ENCODE results near the gene EPB41L2. TPM values are rescaled to one million over a fixed set of nuclear protein-coding genes. Genes with fewer than 3 reads are reported as not detected.
"Not testable (repeated sequence)": the region's sequence is repeated elsewhere in the genome, so short reads cannot be mapped to it uniquely, and the experiment has no call there.

EPB41L2 gene
- total RNA-seq, 4 donors from 2014 or later, result 60.1 to 87.2 (median 67.4) TPM

- WGBS, result 92% methylated on average over 3 of the region's 3 CpGs
- Histone ChIP-seq H3K27ac (replicated peaks in 1 of 4) (no peak overlapping the region), H3K27me3 (no peaks in the 10 kb centered on the region), H3K4me3 (no peak overlapping the region), H3K4me1 (peaks cover 0 to 6% (median 0%) of the 10 kb centered on the region in 4 donors), H3K36me3 (peaks cover 0 to 12% (median 4%) of the 10 kb centered on the region in 4 donors), H3K9me3 (no peaks in the 10 kb centered on the region)
- TF ChIP-seq CTCF (IDR thresholded peaks at IDR 0.05) (no peak), EP300 (IDR thresholded peaks at IDR 0.05) (no peak), POLR2A (IDR thresholded peaks at IDR 0.05; ENCODE audit: low read depth) (no peak), POLR2AphosphoS5 (IDR thresholded peaks at IDR 0.05) (no peak)
- intact Hi-C loops (cut with DNase I), result no loop called here
- no peak for DNase-seq (ENCODE audit: extremely low spot score)
Measured at GRCh38 chr6:130922922-130923321, 140.1 kb downstream of the EPB41L2 start.

- no peak for DNase-seq (ENCODE audit: extremely low spot score)
- no peaks in the 10 kb centered on the region for H3K9me3 ChIP-seq
- TF ChIP-seq POLR2A (IDR thresholded peaks at IDR 0.05; ENCODE audit: low read depth), result no peak
- TF ChIP-seq POLR2AphosphoS5 (IDR thresholded peaks at IDR 0.05), result no peak
- TF ChIP-seq EP300 (IDR thresholded peaks at IDR 0.05), result no peak
- TF ChIP-seq CTCF (IDR thresholded peaks at IDR 0.05), result no peak
- 75% methylated on average over 4 of the region's 4 CpGs for WGBS
- no peaks in the 10 kb centered on the region for H3K27me3 ChIP-seq
- intact Hi-C loops (cut with DNase I), result no loop called here
- no peaks in the 10 kb centered on the region for H3K4me1 ChIP-seq
- H3K36me3 ChIP-seq, result peaks cover 0 to 12% (median 2%) of the 10 kb centered on the region in 4 donors
- H3K27ac ChIP-seq (replicated peaks in 1 of 4), result no peak overlapping the region
- no peak overlapping the region for H3K4me3 ChIP-seq
Measured at GRCh38 chr6:130920969-130921368, 142.1 kb downstream of the EPB41L2 start.

- H3K4me3 ChIP-seq, result no peak overlapping the region
- intact Hi-C loops (cut with DNase I), result no loop called here
- H3K27ac ChIP-seq (replicated peaks in 1 of 4), result no peak overlapping the region
- peaks cover 0 to 3% (median 0%) of the 10 kb centered on the region in 4 donors for H3K36me3 ChIP-seq
- H3K4me1 ChIP-seq, result peaks cover 0 to 3% (median 0%) of the 10 kb centered on the region in 4 donors
- 61% methylated on average over 4 of the region's 4 CpGs for WGBS
- H3K27me3 ChIP-seq, result no peaks in the 10 kb centered on the region
- DNase-seq (ENCODE audit: extremely low spot score), result no peak
- no peaks in the 10 kb centered on the region for H3K9me3 ChIP-seq
- TF ChIP-seq CTCF (IDR thresholded peaks at IDR 0.05) (no peak), POLR2AphosphoS5 (IDR thresholded peaks at IDR 0.05) (no peak), EP300 (IDR thresholded peaks at IDR 0.05) (no peak), POLR2A (IDR thresholded peaks at IDR 0.05; ENCODE audit: low read depth) (no peak)
Measured at GRCh38 chr6:130918171-130918570, 144.9 kb downstream of the EPB41L2 start.

- H3K27ac ChIP-seq (replicated peaks in 1 of 4); DNase-seq (ENCODE audit: extremely low spot score); H3K27me3 ChIP-seq; H3K4me1 ChIP-seq; H3K9me3 ChIP-seq; H3K4me3 ChIP-seq; intact Hi-C loops (cut with DNase I); H3K36me3 ChIP-seq: not testable (repeated sequence)
- WGBS, result 90% methylated on average over 2 of the region's 2 CpGs
Measured at GRCh38 chr6:130915606-130916005, 147.4 kb downstream of the EPB41L2 start.

GRCh38 chr6:130913120-130913519, 149.9 kb downstream of the EPB41L2 start:
- Histone ChIP-seq H3K4me3 (no peak overlapping the region), H3K4me1 (peaks cover 0 to 7% (median 2%) of the 10 kb centered on the region in 4 donors), H3K27me3 (no peaks in the 10 kb centered on the region), H3K27ac (replicated peaks in 1 of 4) (no peak overlapping the region), H3K36me3 (peaks cover 0 to 3% (median 0%) of the 10 kb centered on the region in 4 donors), H3K9me3 (no peaks in the 10 kb centered on the region)
- 75% methylated on average over 4 of the region's 4 CpGs for WGBS
- DNase-seq (ENCODE audit: extremely low spot score), result no peak
- intact Hi-C loops (cut with DNase I), result no loop called here
- TF ChIP-seq EP300 (IDR thresholded peaks at IDR 0.05) (no peak), POLR2A (IDR thresholded peaks at IDR 0.05; ENCODE audit: low read depth) (no peak), CTCF (IDR thresholded peaks at IDR 0.05) (no peak), POLR2AphosphoS5 (IDR thresholded peaks at IDR 0.05) (no peak)

All from esophagus muscularis mucosa (tissue), 4 donors.